ENCODE measurements around the gene OVAAL.

Gene OVAAL

GRCh38 chr1:180558664-180559063 is at the start of gene OVAAL:
Gene OVAAL (plus strand): TSS chr1:180558964.
- no peak for DNase-seq

- no peak for DNase-seq
Observed at GRCh38 chr1:180510882-180511281, 47.9 kb upstream of the OVAAL start.

- DNase-seq: no peak
Observed at GRCh38 chr1:180513531-180513930, 45.2 kb upstream of the OVAAL start.

GRCh38 chr1:180515364-180515763 is 43.4 kb upstream of the OVAAL start:
- no peak for DNase-seq

- peak; percentile 33 for DNase-seq
Observed at GRCh38 chr1:180515857-180516388, 42.8 kb upstream of the OVAAL start.

GRCh38 chr1:180519846-180520245 is 38.9 kb upstream of the OVAAL start:
- no peak for DNase-seq

GRCh38 chr1:180521474-180522212 is 37.1 kb upstream of the OVAAL start:
- no peak for DNase-seq

GRCh38 chr1:180522213-180522515 is 36.6 kb upstream of the OVAAL start:
- no peak for DNase-seq

- no peak for DNase-seq
Observed at GRCh38 chr1:180524160-180524914, 34.4 kb upstream of the OVAAL start.

- DNase-seq: no peak
Observed at GRCh38 chr1:180524915-180525714, 33.6 kb upstream of the OVAAL start.

- no peak for DNase-seq
Observed at GRCh38 chr1:180525715-180526039, 33.1 kb upstream of the OVAAL start.

- no peak for DNase-seq
Observed at GRCh38 chr1:180527101-180527669, 31.6 kb upstream of the OVAAL start.

GRCh38 chr1:180528868-180529470 is 29.8 kb upstream of the OVAAL start:
- DNase-seq: no peak

GRCh38 chr1:180530501-180530900 is 28.3 kb upstream of the OVAAL start:
- DNase-seq: no peak

GRCh38 chr1:180532854-180533253 is 25.9 kb upstream of the OVAAL start:
- DNase-seq: no peak

GRCh38 chr1:180533266-180533987 is 25.3 kb upstream of the OVAAL start:
- peak; percentile 67 for DNase-seq

- DNase-seq: no peak
Observed at GRCh38 chr1:180534214-180534613, 24.6 kb upstream of the OVAAL start.

GRCh38 chr1:180535418-180535999 is 23.3 kb upstream of the OVAAL start:
- no peak for DNase-seq

- DNase-seq: no peak
Observed at GRCh38 chr1:180536821-180537372, 21.9 kb upstream of the OVAAL start.

GRCh38 chr1:180539136-180539535 is 19.6 kb upstream of the OVAAL start:
- DNase-seq: no peak
